HCT116 (cell line): Measurements from ENCODE around the gene TAF4B. TPM values are rescaled to one million over a fixed set of nuclear protein-coding genes. Genes with fewer than 3 reads are reported as not detected.
"Not testable (repeated sequence)": the region's sequence is repeated elsewhere in the genome, so short reads cannot be mapped to it uniquely, and the experiment has no call there.

Experiments used
- ATAC-seq: fragments of 200-7000 bp; cut with Tn5 transposase; 2 replicates; pipeline ENCODE4 v1.9.1; 2020; ENCODE audit warnings: mild to moderate bottlenecking, moderate library complexity
- BruUV-seq: library from RNA; stranded (reverse); fragments of 400-500 nt; replicated peaks from 2 replicates; lab custom pipeline; 2021; lab: Mats Ljungman, UMichigan
- CTCF ChIA-PET: fragments of 300-600 bp; sonication (Branson Sonifier 250); formaldehyde crosslinking; loops from one replicate; lab custom pipeline; 2021; ENCODE audit warnings: antibody characterized with exemption; lab: Charles Lee
- POLR2A ChIA-PET: fragments of 300-600, 350-600 bp; sonication (Branson Sonifier 250); formaldehyde crosslinking; loops from one replicate; lab custom pipeline; 2021; ENCODE audit warnings: antibody characterized with exemption; lab: Charles Lee
- RAD21 ChIA-PET, 2 experiments: fragments of 300-600 bp; sonication (Branson Sonifier 250); formaldehyde crosslinking; loops; one replicate each; lab custom pipeline; 2023; ENCODE audit warnings: low total read pairs in 2 of 2; ENCODE audit not compliant: uncharacterized antibody in 2 of 2, unreplicated experiment in 2 of 2, low non-redundant PET in 1 of 2; lab: Charles Lee
- DNase-seq: peaks from one replicate; pipeline ENCODE4 v3.0.0-alpha.2; 2010; ENCODE audit warnings: low read depth, low spot score
- H2AFZ ChIP-seq: fragments of 200-600 bp; shearing (Covaris generic), sonication (generic); 2 replicates; pipeline ENCODE4 v1.6.1; 2017; ENCODE audit warnings: low read depth, mixed run types, mixed read lengths, antibody characterized with exemption, low read length; ENCODE audit not compliant: poor library complexity, severe bottlenecking
- H3K27ac ChIP-seq: 2 replicates; pipeline ENCODE4 v1.5.1; 2012; ENCODE audit warnings: low read depth, low read length
- H3K27me3 ChIP-seq: fragments of 200-600 bp; sonication (generic); 2 replicates; pipeline ENCODE4 v1.6.1; 2016; ENCODE audit warnings: mixed run types, low read length, mixed read lengths; ENCODE audit not compliant: insufficient read depth
- H3K36me3 ChIP-seq, 2 experiments: fragments of 200-500 bp in 1 of 2; fragments of 200-600 bp in 1 of 2; sonication (Bioruptor generic) in 1 of 2; sonication (generic) in 1 of 2; 2 replicates each; pipeline versions ENCODE4 v1.5.1 to v1.6.1; 2014 to 2016; ENCODE audit warnings: low read length in 2 of 2, inconsistent platforms in 1 of 2, mixed read lengths in 1 of 2, mixed run types in 1 of 2; ENCODE audit not compliant: insufficient read depth in 2 of 2, control insufficient read depth in 1 of 2
- H3K4me1 ChIP-seq, 2 experiments: fragments of 200-600 bp in 1 of 2; sonication (generic) in 1 of 2; 2 replicates each; pipeline versions ENCODE4 v1.5.1 to v1.6.1; 2012 to 2017; ENCODE audit warnings: low read length in 2 of 2, inconsistent platforms in 1 of 2, mild to moderate bottlenecking in 1 of 2, mixed read lengths in 1 of 2, mixed run types in 1 of 2, moderate library complexity in 1 of 2; ENCODE audit not compliant: insufficient read depth in 2 of 2, control insufficient read depth in 1 of 2
- H3K4me2 ChIP-seq: fragments of 200-600 bp; sonication (generic); 2 replicates; pipeline ENCODE4 v1.6.1; 2017; ENCODE audit warnings: mixed run types, low read length, mixed read lengths
- H3K4me3 ChIP-seq, 2 experiments: fragments of 200-600 bp in 1 of 2; sonication (generic) in 1 of 2; replicated peaks in 1 of 2; 2 replicates each; pipeline ENCODE4 v1.5.1; 2011 to 2016; ENCODE audit warnings: low read length in 2 of 2, control low read depth in 1 of 2, low read depth in 1 of 2, mild to moderate bottlenecking in 1 of 2, mixed read lengths in 1 of 2, mixed run types in 1 of 2
- H3K79me2 ChIP-seq: fragments of 200-600 bp; sonication (generic); 2 replicates; pipeline ENCODE4 v1.6.1; 2017; ENCODE audit warnings: mild to moderate bottlenecking, mixed run types, low read length, moderate library complexity, mixed read lengths; ENCODE audit not compliant: insufficient read depth
- H3K9ac ChIP-seq: fragments of 200-600 bp; sonication (generic); 2 replicates; pipeline ENCODE4 v1.6.1; 2016; ENCODE audit warnings: low read length, mixed read lengths
- H3K9me2 ChIP-seq: fragments of 200-600 bp; sonication (generic), shearing (Covaris generic); 2 replicates; pipeline ENCODE4 v1.6.1; 2017; ENCODE audit warnings: mixed run types, mild to moderate bottlenecking, moderate library complexity; ENCODE audit not compliant: insufficient read depth
- H3K9me3 ChIP-seq, 2 experiments: fragments of 200-500 bp in 1 of 2; fragments of 200-600 bp in 1 of 2; sonication (Bioruptor generic) in 1 of 2; sonication (generic) in 1 of 2; 2 replicates each; pipeline ENCODE4 v1.6.1; 2014 to 2017; ENCODE audit warnings: low read length in 2 of 2, mixed read lengths in 2 of 2, inconsistent platforms in 1 of 2, low read depth in 1 of 2, mild to moderate bottlenecking in 1 of 2, mixed run types in 1 of 2, moderate library complexity in 1 of 2; ENCODE audit not compliant: control insufficient read depth in 1 of 2, insufficient read depth in 1 of 2
- H4K20me1 ChIP-seq: fragments of 200-600 bp; sonication (generic), shearing (Covaris generic); 2 replicates; pipeline ENCODE4 v1.6.1; 2017; ENCODE audit warnings: mixed run types, mild to moderate bottlenecking, moderate library complexity; ENCODE audit not compliant: insufficient read depth
- ATF3 ChIP-seq: IDR thresholded peaks from 2 replicates; pipeline ENCODE4 v1.6.1; 2012
- CBX3 ChIP-seq: IDR thresholded peaks from 2 replicates; pipeline ENCODE4 v1.6.1; 2012; ENCODE audit warnings: low read depth
- CEBPB ChIP-seq: IDR thresholded peaks from 2 replicates; pipeline ENCODE4 v1.6.1; 2012; ENCODE audit warnings: low read depth
- CTCF ChIP-seq, 3 experiments: fragments of 200-600 bp in 1 of 3; sonication (generic) in 1 of 3; IDR thresholded peaks in 2 of 3; conservative IDR thresholded peaks in 1 of 3; 2 replicates each; pipeline ENCODE4 v1.5.1; 2012 to 2017; ENCODE audit warnings: low read depth in 2 of 3, low read length in 2 of 3, antibody characterized with exemption in 1 of 3, borderline replicate concordance in 1 of 3, control low read depth in 1 of 3, mild to moderate bottlenecking in 1 of 3, mixed read lengths in 1 of 3, mixed run types in 1 of 3, moderate library complexity in 1 of 3; ENCODE audit not compliant: insufficient read depth in 1 of 3
- ELF1 ChIP-seq: IDR thresholded peaks from 2 replicates; pipeline ENCODE4 v1.6.1; 2012; ENCODE audit warnings: low read depth, borderline replicate concordance
- EZH2 ChIP-seq: fragments of 200-600 bp; sonication (generic); IDR thresholded peaks from 2 replicates; pipeline ENCODE4 v1.6.1; 2017; ENCODE audit warnings: antibody characterized with exemption, mixed run types
- FOSL1 ChIP-seq: IDR thresholded peaks from 2 replicates; pipeline ENCODE4 v1.6.1; 2012; ENCODE audit warnings: low read depth
- JUND ChIP-seq: IDR thresholded peaks from 2 replicates; pipeline ENCODE4 v1.6.1; 2012
- MAX ChIP-seq: IDR thresholded peaks from 2 replicates; pipeline ENCODE4 v1.6.1; 2012
- POLR2A ChIP-seq: IDR thresholded peaks from 2 replicates; pipeline ENCODE4 v1.7.0; 2011; ENCODE audit warnings: borderline replicate concordance; ENCODE audit not compliant: insufficient read depth, insufficient read length; ENCODE audit errors: extremely low read depth
- RAD21 ChIP-seq: IDR thresholded peaks from 2 replicates; pipeline ENCODE4 v1.6.1; 2012; ENCODE audit warnings: low read depth, mild to moderate bottlenecking
- SIN3A ChIP-seq: IDR thresholded peaks from 2 replicates; pipeline ENCODE4 v1.6.1; 2012; ENCODE audit warnings: low read depth
- SP1 ChIP-seq: IDR thresholded peaks from 2 replicates; pipeline ENCODE4 v1.6.1; 2012; ENCODE audit warnings: low read depth
- TCF7L2 ChIP-seq: IDR thresholded peaks from 2 replicates; pipeline ENCODE4 v1.7.0; 2011; ENCODE audit warnings: borderline replicate concordance, inconsistent platforms; ENCODE audit not compliant: insufficient read depth, insufficient read length; ENCODE audit errors: extremely low read depth
- ZFX ChIP-seq: fragments of 450-650 bp; IDR thresholded peaks from 2 replicates; pipeline ENCODE4 v1.6.1; 2017
- intact Hi-C: fragments of 100-400 bp; cut with micrococcal nuclease; formaldehyde crosslinking; loops from 2 replicates; pipeline ENCODE4 v1.10.0; 2022
- total RNA-seq: library from RNA; stranded (reverse); gene quantifications from one replicate; pipeline ENCODE4 v1.2.1, GENCODE V29; 2021; ENCODE audit not compliant: unreplicated experiment

The TAF4B gene
- total RNA-seq, 1 experiment from 2014 or later: 17.8 TPM

- TF ChIP-seq CEBPB: peak; percentile 96
Observed at GRCh38 chr18:26436176-26437051, 210.2 kb downstream of the TAF4B start (continued).

GRCh38 chr18:26437634-26438033, 211.4 kb downstream of the TAF4B start:
- CTCF ChIA-PET, H3K4me2 ChIP-seq, RAD21 ChIA-PET, DNase-seq, intact Hi-C loops, H3K4me3 ChIP-seq, H2AFZ ChIP-seq, ATAC-seq, H3K9ac ChIP-seq, H3K27ac ChIP-seq, H3K36me3 ChIP-seq, H3K27me3 ChIP-seq, H3K79me2 ChIP-seq, H4K20me1 ChIP-seq, H3K9me3 ChIP-seq, BruUV-seq, H3K9me2 ChIP-seq: not testable (repeated sequence)
- H3K4me1 ChIP-seq: peaks cover 15 to 17% of the 10 kb centered on the region in 2 experiments; a peak in 3 of 4 replicates
- POLR2A ChIA-PET: interaction anchor here (2.6 kb wide), 1 partner anchor 44 kb away, joined by 13 read pairs; no protein-coding TSS in a partner anchor

- intact Hi-C loops: no loop called here
- H3K9me3 ChIP-seq: peaks cover 0 to 3% of the 10 kb centered on the region in 2 experiments; a peak in 1 of 4 replicates
- no TSS peak for BruUV-seq
- H3K79me2 ChIP-seq: no peaks in the 10 kb centered on the region
- DNase-seq: no peak
- H3K4me2 ChIP-seq: no peak overlapping the region
- peaks cover 15 to 17% of the 10 kb centered on the region in 2 experiments; a peak in 3 of 4 replicates for H3K4me1 ChIP-seq
- H2AFZ ChIP-seq: no peak overlapping the region
- CTCF ChIA-PET: no interaction called here
- no peak overlapping the region for H3K9ac ChIP-seq
- H3K4me3 ChIP-seq: no peak overlapping the region
- H3K27me3 ChIP-seq: no peaks in the 10 kb centered on the region
- POLR2A ChIA-PET: no interaction called here
- H4K20me1 ChIP-seq: no peaks in the 10 kb centered on the region
- no peak for ATAC-seq
- H3K36me3 ChIP-seq: no peaks in the 10 kb centered on the region
- RAD21 ChIA-PET: no interaction called here
- no peaks in the 10 kb centered on the region for H3K9me2 ChIP-seq
- H3K27ac ChIP-seq: no peak overlapping the region
- TF ChIP-seq RAD21: no peak
- TF ChIP-seq JUND: no peak
- TF ChIP-seq SIN3A: no peak
- no peak for TF ChIP-seq SP1
- TF ChIP-seq EZH2: no peak
- no peak for TF ChIP-seq CEBPB
- TF ChIP-seq POLR2A: no peak
- TF ChIP-seq FOSL1: no peak
- no peak for TF ChIP-seq ATF3
- no peak for TF ChIP-seq MAX
- no peak for TF ChIP-seq CTCF (IDR thresholded peaks at IDR 0.05 in 2 of 3, conservative IDR thresholded peaks at IDR 0.05 in 1 of 3; ENCODE audit: borderline replicate concordance in 1 of 3, insufficient read depth in 1 of 3, low read depth in 2 of 3, low read length in 2 of 3)
- no peak for TF ChIP-seq TCF7L2
- TF ChIP-seq ELF1: no peak
- no peak for TF ChIP-seq CBX3
- no peak for TF ChIP-seq ZFX
Observed at GRCh38 chr18:26438980-26439379, 212.7 kb downstream of the TAF4B start.
